ENCODE measurements around the gene JUN. TPM values are rescaled to one million over a fixed set of nuclear protein-coding genes. Genes with fewer than 3 reads are reported as not detected.
"Not testable (repeated sequence)": the region's sequence is repeated elsewhere in the genome, so short reads cannot be mapped to it uniquely, and the experiment has no call there.

The JUN gene
- total RNA-seq, 1 donor from 2014 or later: 160 TPM

GRCh38 chr1:58802640-58803399 lies 19.0 kb upstream of the JUN start:
- DNase-seq (ENCODE audit: extremely low spot score, unreplicated experiment): no peak
- peaks cover 29% of the 10 kb centered on the region for H3K4me1 Mint-ChIP-seq (ENCODE audit: unreplicated experiment)
- no peak overlapping the region for H3K4me3 Mint-ChIP-seq
- H3K36me3 Mint-ChIP-seq: no peaks in the 10 kb centered on the region
- H3K9me3 Mint-ChIP-seq: peaks cover 7% of the 10 kb centered on the region
- no peak overlapping the region for H3K27ac Mint-ChIP-seq
- no peaks in the 10 kb centered on the region for H3K27me3 Mint-ChIP-seq
- TF ChIP-seq CTCF (conservative IDR thresholded peaks at IDR 0.05): no peak

- not testable (repeated sequence) for H3K4me3 Mint-ChIP-seq; DNase-seq (ENCODE audit: extremely low spot score, unreplicated experiment); H3K36me3 Mint-ChIP-seq; H3K27me3 Mint-ChIP-seq; H3K9me3 Mint-ChIP-seq; H3K27ac Mint-ChIP-seq
- peaks cover 29% of the 10 kb centered on the region for H3K4me1 Mint-ChIP-seq (ENCODE audit: unreplicated experiment)
These were observed 17.4 kb upstream of the JUN start for GRCh38 chr1:58801286-58801685.

- no peak for DNase-seq (ENCODE audit: extremely low spot score, unreplicated experiment)
- H3K4me1 Mint-ChIP-seq (ENCODE audit: unreplicated experiment): peaks cover 29% of the 10 kb centered on the region
- H3K9me3 Mint-ChIP-seq: peaks cover 7% of the 10 kb centered on the region
- H3K27me3 Mint-ChIP-seq: no peaks in the 10 kb centered on the region
- TF ChIP-seq CTCF (conservative IDR thresholded peaks at IDR 0.05): no peak
- H3K36me3 Mint-ChIP-seq: no peaks in the 10 kb centered on the region
- H3K27ac Mint-ChIP-seq: no peak overlapping the region
- H3K4me3 Mint-ChIP-seq: no peak overlapping the region
These were observed 15.8 kb upstream of the JUN start for GRCh38 chr1:58799650-58800049.

- H3K36me3 Mint-ChIP-seq: no peaks in the 10 kb centered on the region
- H3K4me1 Mint-ChIP-seq (ENCODE audit: unreplicated experiment): peaks cover 29% of the 10 kb centered on the region
- no peak for DNase-seq (ENCODE audit: extremely low spot score, unreplicated experiment)
- no peak overlapping the region for H3K27ac Mint-ChIP-seq
- H3K9me3 Mint-ChIP-seq: peaks cover 7% of the 10 kb centered on the region
- H3K27me3 Mint-ChIP-seq: no peaks in the 10 kb centered on the region
- H3K4me3 Mint-ChIP-seq: no peak overlapping the region
- TF ChIP-seq CTCF (conservative IDR thresholded peaks at IDR 0.05): no peak
These were observed 15.1 kb upstream of the JUN start for GRCh38 chr1:58798910-58799442.

GRCh38 chr1:58796416-58796815 lies 12.6 kb upstream of the JUN start:
- Mint-ChIP-seq H3K4me3 (no peak overlapping the region), H3K36me3 (no peaks in the 10 kb centered on the region), H3K4me1 (ENCODE audit: unreplicated experiment) (peaks cover 17% of the 10 kb centered on the region), H3K9me3 (peaks cover 4% of the 10 kb centered on the region), H3K27me3 (no peaks in the 10 kb centered on the region), H3K27ac (no peak overlapping the region)
- DNase-seq (ENCODE audit: extremely low spot score, unreplicated experiment): no peak
- no peak for TF ChIP-seq CTCF (conservative IDR thresholded peaks at IDR 0.05)

- no peak for DNase-seq (ENCODE audit: extremely low spot score, unreplicated experiment)
- Mint-ChIP-seq H3K9me3 (no peaks in the 10 kb centered on the region), H3K27me3 (no peaks in the 10 kb centered on the region), H3K36me3 (no peaks in the 10 kb centered on the region), H3K27ac (no peak overlapping the region), H3K4me3 (no peak overlapping the region), H3K4me1 (ENCODE audit: unreplicated experiment) (peaks cover 9% of the 10 kb centered on the region)
- no peak for TF ChIP-seq CTCF (conservative IDR thresholded peaks at IDR 0.05)
These were observed 10.7 kb upstream of the JUN start for GRCh38 chr1:58794585-58794984.
